Astrocyte (in vitro differentiated cells and primary cell): Measurements from ENCODE around the gene HCAR3.
"Not testable (repeated sequence)": the region's sequence is repeated elsewhere in the genome, so short reads cannot be mapped to it uniquely, and the experiment has no call there.

ENCODE experiments used
- EZH2 ChIP-seq: IDR thresholded peaks from 2 replicates; pipeline ENCODE4 v1.6.1; 2012; ENCODE audit warnings: mild to moderate bottlenecking, low read length, inconsistent platforms; ENCODE audit not compliant: insufficient read depth
- TF ChIP-seq, protein P1 (sequence below): IDR thresholded peaks from 2 replicates; pipeline ENCODE4 v1.5.1; 2011; ENCODE audit warnings: low read depth, mild to moderate bottlenecking, inconsistent platforms, low read length, moderate library complexity; ENCODE audit not compliant: insufficient read depth

DNA sequence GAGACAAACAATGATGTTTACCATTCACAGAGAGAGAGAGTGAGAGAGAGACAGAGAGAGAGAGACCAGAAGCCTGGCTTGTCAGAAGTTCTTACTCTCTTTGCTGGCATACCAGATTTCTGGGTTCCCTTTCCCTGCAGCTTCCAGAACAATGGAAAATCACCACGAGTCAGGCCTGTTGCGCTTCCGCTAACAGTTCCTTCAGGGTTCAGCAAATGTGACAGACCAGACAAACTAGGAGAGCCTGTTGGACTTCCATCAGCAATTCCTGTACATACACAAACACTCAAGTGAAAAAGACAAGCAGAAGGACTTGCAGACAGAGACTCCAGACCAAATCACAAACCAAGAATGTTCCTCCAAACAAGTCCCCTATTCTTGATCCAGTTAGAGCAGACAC is 7.3 kb downstream of the HCAR3 start:
- TF ChIP-seq, protein P1, sequence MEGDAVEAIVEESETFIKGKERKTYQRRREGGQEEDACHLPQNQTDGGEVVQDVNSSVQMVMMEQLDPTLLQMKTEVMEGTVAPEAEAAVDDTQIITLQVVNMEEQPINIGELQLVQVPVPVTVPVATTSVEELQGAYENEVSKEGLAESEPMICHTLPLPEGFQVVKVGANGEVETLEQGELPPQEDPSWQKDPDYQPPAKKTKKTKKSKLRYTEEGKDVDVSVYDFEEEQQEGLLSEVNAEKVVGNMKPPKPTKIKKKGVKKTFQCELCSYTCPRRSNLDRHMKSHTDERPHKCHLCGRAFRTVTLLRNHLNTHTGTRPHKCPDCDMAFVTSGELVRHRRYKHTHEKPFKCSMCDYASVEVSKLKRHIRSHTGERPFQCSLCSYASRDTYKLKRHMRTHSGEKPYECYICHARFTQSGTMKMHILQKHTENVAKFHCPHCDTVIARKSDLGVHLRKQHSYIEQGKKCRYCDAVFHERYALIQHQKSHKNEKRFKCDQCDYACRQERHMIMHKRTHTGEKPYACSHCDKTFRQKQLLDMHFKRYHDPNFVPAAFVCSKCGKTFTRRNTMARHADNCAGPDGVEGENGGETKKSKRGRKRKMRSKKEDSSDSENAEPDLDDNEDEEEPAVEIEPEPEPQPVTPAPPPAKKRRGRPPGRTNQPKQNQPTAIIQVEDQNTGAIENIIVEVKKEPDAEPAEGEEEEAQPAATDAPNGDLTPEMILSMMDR = not testable (repeated sequence)
- TF ChIP-seq EZH2 = not testable (repeated sequence)
